H9 (cell line): ENCODE results near the gene STIMATE. TPM values are rescaled to one million over a fixed set of nuclear protein-coding genes. Genes with fewer than 3 reads are reported as not detected.

Source experiments
- DNase-seq: peaks from one replicate; pipeline ENCODE4 v3.0.0-alpha.2; 2017
- H2AFZ ChIP-seq: one replicate; pipeline ENCODE4 v1.6.1; 2013; ENCODE audit warnings: mild to moderate bottlenecking, low read length, control low read depth, moderate library complexity
- H2AK5ac ChIP-seq: 2 replicates; pipeline ENCODE4 v1.6.1; 2013; ENCODE audit warnings: low read length, control low read depth, mixed read lengths; ENCODE audit not compliant: insufficient read length
- H2BK120ac ChIP-seq: one replicate; pipeline ENCODE4 v1.6.1; 2013; ENCODE audit warnings: low read depth, mild to moderate bottlenecking, low read length, control low read depth, inconsistent platforms; ENCODE audit not compliant: poor library complexity, severe bottlenecking
- H2BK12ac ChIP-seq: 2 replicates; pipeline ENCODE4 v1.6.1; 2013; ENCODE audit warnings: low read length, control low read depth, mixed read lengths, low read depth; ENCODE audit not compliant: insufficient read length
- H2BK15ac ChIP-seq: 2 replicates; pipeline ENCODE4 v1.6.1; 2013; ENCODE audit warnings: low read depth, low read length, control low read depth
- H2BK20ac ChIP-seq: one replicate; pipeline ENCODE4 v1.6.1; 2013; ENCODE audit warnings: low read depth, mild to moderate bottlenecking, low read length, control low read depth, inconsistent platforms; ENCODE audit not compliant: poor library complexity, severe bottlenecking
- H2BK5ac ChIP-seq: 2 replicates; pipeline ENCODE4 v1.6.1; 2013; ENCODE audit warnings: low read length, control low read depth, mixed read lengths; ENCODE audit not compliant: insufficient read length
- H3K14ac ChIP-seq: 2 replicates; pipeline ENCODE4 v1.6.1; 2013; ENCODE audit warnings: low read length, control low read depth; ENCODE audit not compliant: insufficient read depth
- H3K18ac ChIP-seq: 2 replicates; pipeline ENCODE4 v1.6.1; 2013; ENCODE audit warnings: low read depth, mild to moderate bottlenecking, mixed read lengths, low read length, control low read depth; ENCODE audit not compliant: insufficient read length
- H3K23ac ChIP-seq: 2 replicates; pipeline ENCODE4 v1.6.1; 2013; ENCODE audit warnings: low read length, control low read depth, mixed read lengths, low read depth; ENCODE audit not compliant: insufficient read length
- H3K23me2 ChIP-seq: 2 replicates; pipeline ENCODE4 v1.6.1; 2013; ENCODE audit warnings: low read depth, mild to moderate bottlenecking, mixed read lengths, low read length, control low read depth; ENCODE audit not compliant: insufficient read length, poor library complexity, severe bottlenecking
- H3K27ac ChIP-seq: 2 replicates; pipeline ENCODE4 v1.5.1; 2013; ENCODE audit warnings: low read length, control low read depth, mixed read lengths, low read depth; ENCODE audit not compliant: insufficient read length
- H3K27me3 ChIP-seq: 2 replicates; pipeline ENCODE4 v1.6.1; 2013; ENCODE audit warnings: low read length, control low read depth, inconsistent platforms; ENCODE audit not compliant: insufficient read depth
- H3K4ac ChIP-seq: 2 replicates; pipeline ENCODE4 v1.6.1; 2013; ENCODE audit warnings: low read depth, mild to moderate bottlenecking, control low read depth, inconsistent platforms, low read length, moderate library complexity
- H3K4me1 ChIP-seq: 2 replicates; pipeline ENCODE4 v1.6.1; 2013; ENCODE audit warnings: low read length, control low read depth, inconsistent platforms; ENCODE audit not compliant: insufficient read depth
- H3K4me2 ChIP-seq: 2 replicates; pipeline ENCODE4 v1.6.1; 2013; ENCODE audit warnings: low read length, control low read depth, mixed read lengths; ENCODE audit not compliant: insufficient read length, insufficient read depth
- H3K56ac ChIP-seq: 2 replicates; pipeline ENCODE4 v1.6.1; 2013; ENCODE audit warnings: low read depth, mild to moderate bottlenecking, mixed read lengths, low read length, control low read depth; ENCODE audit not compliant: insufficient read length
- H3K79me1 ChIP-seq: 2 replicates; pipeline ENCODE4 v1.6.1; 2013; ENCODE audit warnings: low read depth, mild to moderate bottlenecking, moderate library complexity, low read length, control low read depth, inconsistent platforms; ENCODE audit not compliant: insufficient read depth, poor library complexity, severe bottlenecking
- H3K79me2 ChIP-seq: 2 replicates; pipeline ENCODE4 v1.6.1; 2013; ENCODE audit warnings: low read length, control low read depth, inconsistent platforms; ENCODE audit not compliant: insufficient read depth
- H3K9ac ChIP-seq: 2 replicates; pipeline ENCODE4 v1.6.1; 2013; ENCODE audit warnings: low read length, control low read depth, mixed read lengths; ENCODE audit not compliant: insufficient read length; ENCODE audit errors: extremely low read depth
- H3K9me3 ChIP-seq: one replicate; pipeline ENCODE4 v1.6.1; 2013; ENCODE audit warnings: low read depth, low read length, inconsistent platforms; ENCODE audit not compliant: control insufficient read depth
- H3T11ph ChIP-seq: one replicate; pipeline ENCODE4 v1.6.1; 2013; ENCODE audit warnings: mild to moderate bottlenecking, low read length, control low read depth, inconsistent platforms
- H4K20me1 ChIP-seq: one replicate; pipeline ENCODE4 v1.6.1; 2013; ENCODE audit not compliant: control insufficient read depth, insufficient read length, insufficient read depth
- H4K5ac ChIP-seq: 2 replicates; pipeline ENCODE4 v1.6.1; 2013; ENCODE audit warnings: low read depth, mild to moderate bottlenecking, mixed read lengths, low read length, control low read depth; ENCODE audit not compliant: insufficient read length
- H4K8ac ChIP-seq: replicated peaks from 2 replicates; pipeline ENCODE4 v1.6.1; 2013; ENCODE audit warnings: low read length, control low read depth, mixed read lengths, low read depth; ENCODE audit not compliant: insufficient read length
- H4K91ac ChIP-seq: 2 replicates; pipeline ENCODE4 v1.6.1; 2013; ENCODE audit warnings: low read depth, mild to moderate bottlenecking, moderate library complexity, mixed read lengths, low read length, control low read depth; ENCODE audit not compliant: insufficient read length
- H3K27ac Mint-ChIP-seq, 3 experiments: 2 replicates in 2 of 3; 3 replicates in 1 of 3; pipeline ENCODE4 v1.8.0; 2020 to 2021; ENCODE audit warnings: mixed read lengths in 3 of 3, mild to moderate bottlenecking in 1 of 3, moderate library complexity in 1 of 3
- H3K27me3 Mint-ChIP-seq: 2 replicates; pipeline ENCODE4 v1.8.0; 2021; ENCODE audit warnings: low read depth, mild to moderate bottlenecking, moderate library complexity, mixed read lengths
- H3K36me3 Mint-ChIP-seq, 3 experiments: 2 replicates in 2 of 3; 3 replicates in 1 of 3; pipeline ENCODE4 v1.8.0; 2020 to 2021; ENCODE audit warnings: low read depth in 3 of 3, mixed read lengths in 3 of 3; ENCODE audit not compliant: insufficient read depth in 1 of 3
- H3K4me1 Mint-ChIP-seq, 2 experiments: 2 replicates each; pipeline ENCODE4 v1.8.0; 2020; ENCODE audit warnings: mixed read lengths in 2 of 2
- H3K4me3 Mint-ChIP-seq, 2 experiments: 2 replicates in 1 of 2; 3 replicates in 1 of 2; pipeline ENCODE4 v1.8.0; 2020 to 2021; ENCODE audit warnings: mild to moderate bottlenecking in 2 of 2, mixed read lengths in 2 of 2, moderate library complexity in 1 of 2
- H3K9me3 Mint-ChIP-seq, 2 experiments: 2 replicates in 1 of 2; 3 replicates in 1 of 2; pipeline ENCODE4 v1.8.0; 2020; ENCODE audit warnings: mild to moderate bottlenecking in 2 of 2, mixed read lengths in 2 of 2, moderate library complexity in 1 of 2
- CTCF ChIP-seq: fragments of 200-600 bp; sonication (generic); conservative IDR thresholded peaks from 3 replicates; pipeline ENCODE4 v1.8.0; 2021; ENCODE audit warnings: antibody characterized with exemption, mild to moderate bottlenecking
- WGBS: extraction: QIAGEN DNeasy Blood & Tissue Kit; methylation state at CpG from one replicate; pipeline ENCODE4 v1.1.7; 2013; ENCODE audit warnings: missing lambda C conversion rate, low lambda C conversion rate, mixed read lengths; ENCODE audit not compliant: insufficient read length; ENCODE audit errors: extremely low coverage; 5-methylcytosine and 5-hydroxymethylcytosine counted together
- total RNA-seq: library from RNA; stranded (reverse); gene quantifications from 2 replicates; pipeline ENCODE4 v1.2.1, GENCODE V29; 2021

STIMATE gene
- total RNA-seq, 1 experiment from 2014 or later = 25.6 TPM

DNA sequence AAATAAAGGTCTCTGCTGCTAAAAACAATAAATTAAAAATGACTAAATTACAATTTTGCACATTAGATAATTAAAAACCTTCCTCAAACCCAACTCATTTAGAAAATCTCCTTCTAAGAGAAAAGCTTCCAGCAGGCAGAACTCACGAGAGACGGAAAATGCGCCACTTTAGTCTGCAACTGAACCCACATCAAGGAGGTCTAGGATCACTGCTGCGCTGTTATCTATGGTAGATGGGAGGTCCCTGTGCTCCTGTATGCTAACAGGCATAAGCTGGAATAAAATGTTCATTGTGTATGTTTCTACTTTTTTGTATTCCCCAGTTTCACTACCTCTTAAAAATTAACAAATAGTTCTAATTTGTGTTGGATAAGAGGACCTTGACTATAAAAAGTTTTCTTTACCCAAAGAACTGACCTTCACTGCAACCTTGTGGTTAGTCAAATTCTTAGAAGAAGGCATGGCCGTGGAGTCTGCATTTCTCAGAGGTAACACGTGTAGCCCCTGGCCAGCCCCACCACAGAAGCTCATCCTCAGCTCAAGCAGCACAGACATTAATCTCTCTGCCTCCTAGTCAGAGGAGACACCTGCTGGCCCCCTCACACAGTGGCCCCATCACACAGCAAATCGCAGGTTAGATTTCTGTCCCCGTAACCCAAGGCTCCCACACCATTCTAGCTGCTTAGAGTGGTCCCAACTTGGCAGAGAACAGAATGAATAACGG, 22.3 kb downstream of the STIMATE start:
- Mint-ChIP-seq H3K27ac (no peak overlapping the region; a peak in 1 of 7 replicates), H3K4me1 (peaks cover 18 to 24% of the 10 kb centered on the region in 2 experiments), H3K27me3 (no peaks in the 10 kb centered on the region), H3K9me3 (no peaks in the 10 kb centered on the region), H3K36me3 (peaks cover 0 to 2% (median 0%) of the 10 kb centered on the region in 3 experiments; a peak in 2 of 7 replicates), H3K4me3 (no peak overlapping the region)
- H3K56ac ChIP-seq = no peak overlapping the region
- no peak overlapping the region for H3K4ac ChIP-seq
- no peak overlapping the region for H2BK120ac ChIP-seq
- H3K23me2 ChIP-seq = no peaks in the 10 kb centered on the region
- peaks cover 3% of the 10 kb centered on the region; the same call in 1 of the 2 replicates for H3K79me2 ChIP-seq
- H2BK5ac ChIP-seq = no peak overlapping the region
- H3K14ac ChIP-seq = no peak overlapping the region
- no peaks in the 10 kb centered on the region for H3K9me3 ChIP-seq
- H4K5ac ChIP-seq = no peak overlapping the region
- no peaks in the 10 kb centered on the region for H4K20me1 ChIP-seq
- no peak overlapping the region for H3K18ac ChIP-seq
- no peaks in the 10 kb centered on the region for H3K79me1 ChIP-seq
- TF ChIP-seq CTCF = no peak
- no peaks in the 10 kb centered on the region; the same call in 1 of the 2 replicates for H3K4me1 ChIP-seq
- no peak overlapping the region for H4K8ac ChIP-seq
- DNase-seq = no peak
- no peak overlapping the region for H3K27ac ChIP-seq
- no peak overlapping the region for H3K9ac ChIP-seq
- H3K27me3 ChIP-seq = no peaks in the 10 kb centered on the region
- no peak overlapping the region for H2AFZ ChIP-seq
- H3K23ac ChIP-seq = no peak overlapping the region
- no peak overlapping the region for H4K91ac ChIP-seq
- H3K4me2 ChIP-seq = no peak overlapping the region
- no peak overlapping the region for H2BK12ac ChIP-seq
- no peak overlapping the region for H2BK15ac ChIP-seq
- no peak overlapping the region for H3T11ph ChIP-seq
- no CpG with 5 or more reads among the region's 9 CpGs for WGBS
- H2AK5ac ChIP-seq = no peak overlapping the region
- no peak overlapping the region for H2BK20ac ChIP-seq
